ENCODE data around the gene PEMT.

DNA sequence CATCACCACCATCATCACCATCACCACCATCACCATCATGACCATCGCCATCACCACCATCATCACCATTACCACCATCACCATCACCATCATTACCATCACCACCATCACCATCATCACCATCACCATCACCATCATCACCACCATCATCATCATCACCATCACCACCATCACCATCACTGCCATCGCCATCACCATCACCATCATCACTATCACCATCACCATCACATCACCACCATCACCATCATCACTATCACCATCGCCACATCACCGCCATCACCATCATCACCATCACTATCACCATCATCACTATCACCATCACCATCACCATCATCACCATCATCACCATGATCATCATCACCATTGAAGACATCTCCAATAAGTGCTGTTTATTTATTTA lies 131.5 kb downstream of the PEMT start:
- TF ChIP-seq ZNF777 (tag by site-specific recombination; IDR thresholded peaks at IDR 0.05; ENCODE audit: borderline replicate concordance) (no peak), ZNF37A (tag by site-specific recombination; IDR thresholded peaks at IDR 0.05) (no peak), YY2 (tag by site-specific recombination; IDR thresholded peaks at IDR 0.05) (no peak), ZIC2 (tag by site-specific recombination; IDR thresholded peaks at IDR 0.05) (no peak), ZNF16 (tag by site-specific recombination; IDR thresholded peaks at IDR 0.05; ENCODE audit: low read depth) (no peak), ZNF629 (tag by site-specific recombination; IDR thresholded peaks at IDR 0.05) (no peak), ZNF221 (tag by site-specific recombination; IDR thresholded peaks at IDR 0.05; ENCODE audit: borderline replicate concordance) (no peak), YY1 (tag by site-specific recombination; IDR thresholded peaks at IDR 0.05) (no peak), ZNF707 (tag by site-specific recombination; IDR thresholded peaks at IDR 0.05) (no peak), ZXDB (tag by site-specific recombination; IDR thresholded peaks at IDR 0.05) (no peak)
- TF ChIP-seq, protein P1, sequence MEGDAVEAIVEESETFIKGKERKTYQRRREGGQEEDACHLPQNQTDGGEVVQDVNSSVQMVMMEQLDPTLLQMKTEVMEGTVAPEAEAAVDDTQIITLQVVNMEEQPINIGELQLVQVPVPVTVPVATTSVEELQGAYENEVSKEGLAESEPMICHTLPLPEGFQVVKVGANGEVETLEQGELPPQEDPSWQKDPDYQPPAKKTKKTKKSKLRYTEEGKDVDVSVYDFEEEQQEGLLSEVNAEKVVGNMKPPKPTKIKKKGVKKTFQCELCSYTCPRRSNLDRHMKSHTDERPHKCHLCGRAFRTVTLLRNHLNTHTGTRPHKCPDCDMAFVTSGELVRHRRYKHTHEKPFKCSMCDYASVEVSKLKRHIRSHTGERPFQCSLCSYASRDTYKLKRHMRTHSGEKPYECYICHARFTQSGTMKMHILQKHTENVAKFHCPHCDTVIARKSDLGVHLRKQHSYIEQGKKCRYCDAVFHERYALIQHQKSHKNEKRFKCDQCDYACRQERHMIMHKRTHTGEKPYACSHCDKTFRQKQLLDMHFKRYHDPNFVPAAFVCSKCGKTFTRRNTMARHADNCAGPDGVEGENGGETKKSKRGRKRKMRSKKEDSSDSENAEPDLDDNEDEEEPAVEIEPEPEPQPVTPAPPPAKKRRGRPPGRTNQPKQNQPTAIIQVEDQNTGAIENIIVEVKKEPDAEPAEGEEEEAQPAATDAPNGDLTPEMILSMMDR (tag by site-specific recombination; IDR thresholded peaks at IDR 0.05), result no peak

Measured in HEK293 (cell line).